HCEC 1CT (cell line): ENCODE measurements around the gene FBP2.
"Not testable (repeated sequence)": the region's sequence is repeated elsewhere in the genome, so short reads cannot be mapped to it uniquely, and the experiment has no call there.

Experiments
- DNase-seq: peaks from one replicate; pipeline ENCODE4 v3.0.0-alpha.2; 2017

The FBP2 gene

DNA sequence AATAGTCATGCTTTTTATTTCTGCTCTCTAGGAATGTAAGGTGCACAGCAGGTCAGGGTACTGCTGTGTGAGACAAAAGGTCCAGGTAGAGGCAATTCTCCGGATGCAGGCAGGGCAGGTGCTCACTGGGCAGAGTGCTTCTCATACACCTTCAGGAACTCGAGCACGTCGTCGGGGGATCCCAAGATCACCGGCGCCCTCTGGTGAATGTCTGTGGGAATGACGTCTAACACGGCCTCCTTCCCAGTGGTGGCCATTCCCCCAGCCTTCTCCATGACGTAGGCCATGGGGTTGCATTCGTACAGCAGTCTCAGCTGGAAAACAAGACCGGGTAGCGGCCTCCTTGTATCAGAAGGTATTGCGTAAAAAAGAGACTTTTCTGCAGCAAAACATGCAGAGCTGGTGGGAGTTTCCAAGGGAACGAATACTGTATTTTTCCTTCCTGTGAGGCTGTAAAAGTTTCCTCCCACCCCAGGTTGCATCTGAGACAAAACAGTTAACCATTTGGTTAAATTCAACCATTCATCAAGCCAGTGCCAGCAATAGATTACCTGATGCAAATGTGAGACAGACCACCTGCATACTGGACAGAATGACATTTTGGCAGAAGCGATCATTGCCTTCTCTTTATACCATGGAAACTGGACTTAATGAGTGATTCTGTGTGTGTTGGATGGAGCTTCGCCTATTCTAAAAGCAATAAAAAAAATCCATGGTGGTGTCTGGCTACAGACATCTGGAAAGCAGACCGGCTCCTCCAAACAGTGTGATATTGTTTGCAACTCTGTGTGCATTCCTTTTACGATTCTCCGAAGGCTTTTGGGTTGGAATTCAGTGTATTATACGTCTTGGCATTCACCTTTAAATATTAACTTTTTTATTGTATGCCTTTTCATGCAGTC, 9.9 kb upstream of the FBP2 start:
- peak; percentile 52 for DNase-seq

DNA sequence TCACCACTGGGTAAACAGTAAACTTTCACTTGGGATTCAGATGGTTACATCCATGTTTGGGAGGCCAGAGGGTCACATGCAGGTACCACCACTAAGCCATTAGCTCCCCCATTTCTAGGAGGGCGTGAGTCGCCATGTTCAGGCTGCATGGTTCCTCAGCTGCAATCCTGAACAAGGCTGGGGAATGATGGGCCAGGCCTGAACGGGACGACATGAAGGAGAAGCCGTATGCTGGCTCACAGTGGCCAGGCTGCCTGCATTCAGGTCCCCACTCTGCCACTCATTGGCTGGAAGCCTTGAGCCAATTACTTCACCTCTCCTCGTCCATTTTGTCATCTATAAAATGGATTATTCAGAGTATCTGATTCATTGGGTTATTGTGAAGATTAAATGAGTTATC, 9.0 kb upstream of the FBP2 start:
- DNase-seq, result no peak

DNA sequence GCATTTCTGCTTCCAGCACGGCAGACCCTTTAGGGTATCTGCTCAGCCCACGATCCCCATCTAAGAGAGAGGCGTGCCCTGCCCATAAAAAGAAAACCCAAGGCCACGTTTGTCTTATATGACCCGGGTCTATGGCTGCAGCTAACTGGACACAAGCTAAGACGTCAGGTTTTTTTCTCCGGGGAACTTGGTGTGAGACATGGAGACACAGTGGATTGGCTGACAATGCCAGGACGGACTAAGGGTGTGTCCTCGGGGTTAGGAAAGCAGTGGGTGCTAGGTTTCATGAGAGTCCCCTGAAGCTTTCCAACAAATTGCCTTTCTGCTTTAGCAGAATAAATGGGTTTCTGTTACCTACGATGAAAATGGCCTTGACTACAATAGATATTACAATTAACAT, 7.1 kb upstream of the FBP2 start:
- DNase-seq, result no peak

DNA sequence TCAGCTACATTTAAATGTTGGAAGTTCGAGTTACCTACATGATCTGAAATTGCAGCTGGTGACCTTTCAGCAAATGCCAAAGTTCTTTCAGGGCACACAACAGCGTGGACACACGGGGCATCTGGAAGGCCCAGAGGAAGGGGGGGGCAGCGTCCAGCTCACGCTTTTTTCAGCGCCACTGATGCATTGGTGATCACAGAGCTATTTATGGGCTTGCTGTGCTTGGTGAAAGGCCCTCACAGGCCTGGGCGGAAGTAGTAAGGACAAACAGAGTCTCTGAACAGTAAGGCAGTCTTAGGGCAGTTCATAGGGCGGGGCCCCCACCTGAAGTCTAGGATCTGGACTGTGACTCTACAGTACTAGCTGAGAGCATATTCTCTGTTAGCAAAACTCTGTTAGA, 6.6 kb upstream of the FBP2 start:
- DNase-seq, result no peak

DNA sequence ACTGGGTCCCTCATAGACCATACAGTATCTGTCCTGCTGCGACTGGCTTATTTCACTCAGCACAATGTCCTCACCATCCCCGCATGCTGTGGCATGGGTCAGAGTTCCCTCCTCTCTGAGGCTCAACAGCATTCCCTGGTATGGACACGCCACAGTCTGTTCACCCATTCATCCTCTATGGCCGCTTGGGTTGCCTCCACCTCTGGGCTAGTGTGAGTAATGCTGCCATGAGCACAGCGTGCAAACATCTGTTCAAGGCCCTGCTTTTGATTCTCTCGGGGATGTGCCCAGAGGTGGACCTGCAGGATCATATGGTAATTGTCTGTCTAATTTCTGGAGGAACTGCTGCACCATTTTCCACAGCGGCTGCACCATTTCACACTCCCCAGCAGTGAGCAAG, 5.5 kb upstream of the FBP2 start:
- no peak for DNase-seq

DNA sequence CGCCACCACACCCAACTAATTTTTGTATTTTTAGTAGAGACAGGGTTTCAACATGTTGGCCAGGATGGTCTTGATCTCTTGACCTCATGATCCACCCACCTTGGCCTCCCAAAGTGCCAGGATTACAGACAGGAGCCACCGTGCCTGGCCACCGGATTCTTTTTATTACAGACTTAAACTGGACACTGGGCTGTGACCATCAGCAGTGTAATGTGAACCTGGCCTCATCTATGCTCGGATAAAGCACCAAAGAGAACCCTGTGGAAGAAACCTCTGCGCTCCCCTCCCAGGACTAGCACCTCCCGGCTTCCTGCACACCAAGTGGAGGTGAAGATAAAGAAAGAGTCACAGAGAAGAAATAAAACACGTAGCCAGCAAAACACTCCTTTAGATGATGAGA, 941 bp downstream of the FBP2 start:
- DNase-seq, result not testable (repeated sequence)

DNA sequence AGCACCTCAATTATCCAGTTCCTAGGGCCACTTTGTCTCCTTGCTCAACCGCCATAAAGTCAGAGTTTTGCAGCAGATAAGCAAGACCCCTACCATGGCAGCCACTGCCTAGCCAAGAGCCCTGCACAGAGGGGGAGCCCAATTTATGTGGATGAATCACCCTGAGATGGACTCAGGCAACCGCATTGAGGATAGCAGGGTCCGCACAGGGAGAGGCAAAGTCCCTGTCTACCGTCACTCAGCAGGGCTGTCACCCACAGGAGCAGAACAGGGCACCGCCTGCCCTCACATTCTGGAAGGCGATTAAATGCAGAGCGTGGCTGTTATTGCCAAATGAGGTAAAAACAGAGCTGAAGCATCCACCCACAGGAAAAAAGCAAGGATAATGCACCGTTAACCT, 1.7 kb downstream of the FBP2 start:
- DNase-seq, result no peak

DNA sequence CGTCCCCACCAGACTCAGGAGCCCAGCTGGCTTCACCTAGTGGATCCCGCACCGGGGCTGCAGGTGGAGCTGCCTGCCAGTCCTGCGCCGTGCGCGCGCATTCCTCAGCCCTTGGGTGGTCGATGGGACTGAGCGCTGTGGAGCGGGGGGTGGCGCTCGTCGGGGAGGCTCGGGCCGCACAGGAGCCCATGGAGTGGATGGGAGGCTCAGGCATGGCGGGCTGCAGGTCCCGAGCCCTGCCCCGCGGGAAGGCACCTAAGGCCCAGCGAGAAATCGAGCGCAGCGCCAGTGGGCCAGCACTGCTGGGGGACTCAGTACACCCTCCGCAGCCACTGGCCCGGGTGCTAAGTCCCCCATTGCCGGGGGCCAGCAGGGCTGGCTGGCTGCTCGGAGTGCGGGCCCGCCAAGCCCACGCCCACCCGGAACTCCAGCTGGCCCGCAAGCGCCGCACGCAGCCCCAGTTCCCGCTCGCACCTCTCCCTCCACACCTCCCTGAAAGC, 2.5 kb downstream of the FBP2 start:
- DNase-seq, result not testable (repeated sequence)

DNA sequence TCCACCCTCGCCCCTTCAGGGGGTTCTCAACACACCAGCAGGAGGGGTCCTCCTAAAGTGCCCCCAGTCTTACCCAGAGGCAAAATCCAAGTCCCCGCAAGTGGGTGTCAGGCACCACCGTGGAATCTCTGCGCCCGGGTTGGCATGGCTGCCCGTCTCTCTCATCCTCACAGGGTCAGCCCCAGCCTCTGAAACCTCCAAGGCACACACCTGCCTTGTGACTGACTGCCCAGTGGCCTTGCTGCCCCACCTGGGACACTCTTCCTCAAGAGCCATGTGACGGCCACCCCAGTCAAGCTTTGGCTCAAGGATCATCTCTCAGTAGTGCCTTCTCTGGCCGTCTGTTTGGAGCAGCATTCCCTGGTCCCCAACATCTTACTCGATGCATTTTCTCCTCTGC, 4.9 kb downstream of the FBP2 start:
- no peak for DNase-seq

DNA sequence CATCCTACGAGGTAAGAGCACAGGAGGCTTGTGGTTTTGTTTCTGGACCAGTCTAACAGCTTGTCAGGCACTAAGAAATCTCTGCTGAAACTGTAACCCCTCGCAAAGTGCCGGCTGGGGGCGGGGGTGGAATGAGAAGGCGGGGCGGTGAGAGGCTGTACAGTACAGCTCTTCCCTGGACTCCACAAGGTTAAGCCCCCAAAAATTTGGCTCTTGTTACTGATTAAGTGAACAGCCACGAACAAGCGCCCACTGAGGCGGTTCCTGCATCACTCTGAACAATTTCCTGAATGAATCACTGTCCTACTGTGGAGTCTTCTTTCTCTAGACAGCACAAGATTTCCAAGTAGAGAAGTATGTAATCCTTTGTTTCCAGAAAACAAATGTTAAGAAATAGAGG, 6.8 kb downstream of the FBP2 start:
- peak; percentile 21 for DNase-seq

DNA sequence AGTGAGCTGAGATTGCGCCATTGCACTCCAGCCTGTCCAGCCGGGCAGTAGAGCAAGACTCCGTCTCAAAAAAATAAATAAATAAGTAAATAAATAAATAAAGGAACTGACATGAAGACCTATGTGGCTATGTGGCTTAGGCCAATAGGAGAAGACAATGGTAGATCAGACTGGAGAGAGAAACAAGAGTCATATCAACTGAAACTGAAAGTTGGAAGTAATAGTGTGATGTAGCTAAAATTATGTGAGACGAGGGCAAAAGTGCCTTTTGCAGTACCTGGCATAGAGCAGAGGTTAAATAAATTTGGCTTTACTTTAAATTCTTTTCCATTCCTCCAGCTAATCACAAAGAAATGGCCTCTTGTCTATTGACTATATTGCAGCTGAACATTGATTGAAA, 7.3 kb downstream of the FBP2 start:
- DNase-seq, result no peak

DNA sequence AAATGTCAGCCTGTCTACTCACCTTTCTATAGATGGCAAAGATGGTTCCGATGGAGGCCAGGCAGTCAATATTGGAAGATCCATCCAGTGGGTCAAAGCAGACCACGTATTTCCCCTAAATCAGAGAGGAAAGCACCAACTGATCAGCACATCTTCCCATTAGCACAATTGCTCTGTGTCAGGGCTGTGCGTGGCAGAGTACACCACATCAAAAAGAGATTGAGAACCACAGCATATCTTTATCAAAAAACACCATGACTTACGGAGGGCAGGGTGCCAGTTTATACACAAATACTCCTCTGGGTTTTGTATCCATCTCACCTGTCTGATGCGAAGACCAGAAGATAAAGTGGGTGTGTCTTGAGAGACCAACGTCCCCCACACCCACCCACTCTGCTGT, 9.1 kb downstream of the FBP2 start:
- no peak for DNase-seq

DNA sequence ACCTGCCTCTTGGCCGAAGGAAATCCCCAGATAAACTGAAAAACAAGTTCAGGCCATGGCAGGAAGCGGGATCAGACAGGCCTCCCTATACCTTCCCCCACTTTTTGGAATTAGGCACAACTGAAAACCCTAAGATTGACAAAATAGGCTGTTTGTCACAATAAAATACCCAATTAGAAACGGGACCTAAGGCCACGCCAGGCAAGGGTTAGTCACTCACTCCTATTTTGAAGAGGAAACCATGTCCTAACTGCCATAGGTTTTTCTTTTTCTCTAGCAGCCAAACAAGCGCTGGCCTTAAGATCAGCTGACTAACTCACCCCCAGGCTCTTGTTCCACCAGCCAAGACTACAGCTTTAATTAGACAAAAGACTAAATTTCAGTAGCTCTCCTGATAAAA, 11.9 kb downstream of the FBP2 start:
- DNase-seq, result no peak

DNA sequence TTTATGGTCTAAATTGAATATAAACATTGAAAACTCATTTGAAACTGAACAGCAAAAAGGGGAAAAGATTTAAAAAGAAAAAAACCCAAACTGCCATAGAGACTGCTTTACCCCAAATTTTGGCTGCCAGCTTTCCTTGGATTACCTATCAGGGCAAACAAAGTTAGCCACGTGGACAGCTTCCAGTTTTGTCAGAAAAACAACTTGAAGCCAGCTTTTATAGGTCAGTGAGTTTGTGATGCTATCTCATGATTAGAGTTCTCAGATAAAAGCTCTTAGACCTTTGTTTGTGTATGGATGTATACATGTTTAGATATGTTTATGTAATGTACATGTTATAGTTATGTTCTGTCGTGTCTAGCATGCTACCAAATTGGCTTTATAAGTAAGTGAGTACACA, 16.1 kb downstream of the FBP2 start:
- DNase-seq, result no peak

DNA sequence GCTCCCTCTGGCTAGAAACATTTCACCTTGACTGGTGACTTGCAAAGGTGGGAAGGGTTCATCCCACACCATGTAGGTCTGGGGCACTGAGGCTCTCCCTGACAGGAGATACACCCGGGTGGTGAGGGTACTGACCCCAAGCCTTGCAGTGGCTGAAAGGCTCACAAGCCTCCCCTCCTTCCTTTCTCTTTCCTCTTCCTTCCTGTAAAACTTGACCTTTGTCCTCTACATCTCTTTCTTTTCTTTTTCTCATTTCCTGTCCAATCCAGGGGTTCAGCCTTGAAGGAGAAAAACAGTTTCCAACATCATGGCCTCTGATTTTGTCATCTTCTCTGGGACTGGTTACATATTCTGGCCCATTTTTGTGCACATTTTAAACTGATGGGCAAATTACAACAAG, 16.6 kb downstream of the FBP2 start:
- DNase-seq, result no peak

DNA sequence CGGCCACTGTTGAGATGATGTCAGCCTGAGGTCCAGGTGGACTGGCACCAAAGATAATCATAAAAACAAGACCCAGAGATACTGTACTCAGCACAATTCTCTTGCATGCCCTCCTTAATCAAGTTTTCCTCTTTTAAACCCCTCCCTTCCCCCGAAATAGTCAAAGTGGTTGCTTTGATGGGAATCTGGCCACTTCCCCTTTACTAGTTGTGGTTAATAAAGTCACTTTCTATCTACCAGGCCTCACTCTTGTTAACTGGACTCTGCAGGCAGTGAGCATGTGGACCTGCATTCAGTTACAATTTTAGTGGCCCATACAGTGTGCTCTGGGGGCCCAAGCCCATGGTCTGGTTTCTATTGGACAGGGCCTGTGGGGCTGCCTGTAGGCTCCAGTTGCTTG, 17.5 kb downstream of the FBP2 start:
- DNase-seq, result no peak

DNA sequence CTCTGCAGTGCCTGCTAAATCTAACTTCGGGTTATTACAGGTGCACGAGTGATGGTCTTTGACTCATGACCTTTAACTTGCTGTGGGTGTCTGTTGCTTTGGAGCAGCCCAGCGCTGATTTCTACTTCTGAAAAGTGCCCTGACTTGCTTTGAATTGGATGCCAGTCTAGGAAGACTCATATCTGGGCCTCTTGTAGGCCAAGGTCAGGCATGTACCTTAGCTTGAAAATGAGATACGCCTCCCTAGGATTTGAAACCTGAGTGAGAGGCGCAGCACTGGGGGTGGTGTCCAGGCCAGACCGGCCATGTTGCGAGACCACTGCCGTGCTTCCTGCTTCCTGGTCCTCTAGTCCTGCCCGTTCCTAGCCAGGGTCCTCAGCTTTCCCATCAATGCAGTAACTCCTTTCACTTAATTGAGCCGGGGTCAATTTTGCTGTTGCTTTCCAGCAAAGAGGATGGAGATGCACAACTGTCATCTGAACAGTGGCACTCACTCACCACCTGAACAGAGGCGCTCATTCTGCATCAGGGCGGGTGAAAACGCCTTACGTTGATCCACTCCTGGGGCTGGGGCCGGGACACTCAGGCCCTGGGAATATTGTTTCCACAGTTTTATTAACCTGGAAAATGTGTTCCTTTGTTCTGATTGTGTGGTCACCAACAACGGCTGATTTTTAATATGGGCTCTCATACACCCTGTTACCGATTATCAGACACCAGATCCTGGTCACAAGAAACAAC, 24.5 kb downstream of the FBP2 start:
- no peak for DNase-seq

DNA sequence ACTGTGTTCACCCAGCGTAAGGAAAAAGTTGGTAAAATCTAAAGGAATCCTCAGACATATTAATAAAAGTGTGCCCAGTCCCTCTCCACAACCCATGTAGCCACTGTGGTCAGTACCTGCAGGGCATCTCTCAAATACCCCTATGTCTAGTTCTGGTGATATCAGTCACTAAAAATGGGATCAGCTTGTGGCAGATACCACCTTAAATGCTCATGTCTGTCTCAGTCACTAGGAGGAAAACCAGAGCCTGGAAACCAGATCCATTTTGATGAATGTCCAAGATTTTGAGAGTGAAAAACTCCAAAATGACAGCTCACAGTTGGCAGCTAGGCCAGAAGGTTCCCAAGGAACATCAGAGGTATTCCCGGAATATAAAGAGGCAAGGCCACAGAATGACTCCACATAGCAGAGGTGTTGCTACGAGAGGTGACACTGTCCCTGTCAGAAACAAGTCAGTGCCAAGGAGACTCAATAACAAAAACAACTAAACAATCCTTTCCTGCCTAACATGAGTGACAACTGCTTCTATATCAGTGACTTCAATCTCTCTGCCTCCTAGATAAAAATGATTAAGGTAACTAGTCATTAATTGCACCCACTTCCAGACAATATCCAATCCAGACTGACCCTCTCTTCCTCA, 25.3 kb downstream of the FBP2 start:
- DNase-seq, result no peak

DNA sequence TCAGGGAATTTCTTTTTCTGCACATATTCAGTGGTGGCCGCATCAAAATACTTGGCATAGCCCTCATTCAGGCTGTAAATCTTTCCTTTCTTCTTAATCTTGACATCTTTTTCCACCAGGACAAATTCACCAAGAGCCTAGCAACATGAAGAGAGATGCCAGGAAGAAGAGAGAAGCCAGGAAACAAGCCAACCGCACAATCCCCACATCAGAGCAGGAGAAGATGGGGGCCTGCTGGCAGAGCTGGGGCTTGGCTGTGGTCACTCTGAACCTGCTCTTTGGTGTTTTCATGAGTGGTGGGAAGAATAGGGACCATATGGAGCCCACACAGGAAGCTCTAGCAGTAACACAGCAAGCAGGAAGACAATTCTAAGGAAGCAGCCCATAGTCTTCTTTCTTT, 26.4 kb downstream of the FBP2 start:
- no peak for DNase-seq

DNA sequence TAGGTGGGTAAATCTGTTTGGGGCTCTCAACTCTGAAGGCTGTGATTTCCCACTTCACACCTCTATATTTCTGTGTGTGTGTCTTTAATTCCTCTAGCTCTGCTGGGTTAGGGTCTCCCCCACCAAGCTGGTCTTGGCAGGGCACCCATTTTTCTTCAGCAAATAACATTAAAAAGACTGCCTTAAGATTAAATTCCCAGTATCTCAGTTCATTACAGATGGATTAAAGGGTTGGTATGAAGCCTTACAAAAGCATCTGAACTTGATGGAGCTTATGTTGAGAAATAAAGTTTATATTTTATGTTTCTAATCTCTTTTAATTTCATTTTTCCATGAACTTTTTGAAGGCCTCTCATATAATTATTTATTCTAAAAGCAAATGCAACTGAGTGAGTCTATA, 27.1 kb downstream of the FBP2 start:
- DNase-seq, result no peak

DNA sequence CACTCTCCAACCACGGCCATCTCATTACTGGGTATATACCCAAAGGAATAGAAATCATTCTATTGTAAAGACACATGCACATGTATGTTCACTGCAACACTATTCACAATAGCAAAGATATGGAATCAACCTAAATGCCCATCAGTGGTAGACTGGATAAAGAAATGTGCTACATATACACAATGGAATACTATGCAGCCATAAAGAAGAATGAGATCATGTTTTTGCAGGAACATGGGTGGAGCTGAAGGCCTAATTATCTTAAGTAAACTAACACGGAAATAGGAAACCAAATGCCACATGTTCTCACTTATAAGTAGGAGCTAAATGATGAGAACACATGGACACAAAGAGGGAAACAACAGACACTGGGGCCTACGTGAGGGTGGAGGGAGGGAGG, 29.3 kb downstream of the FBP2 start:
- DNase-seq, result not testable (repeated sequence)

DNA sequence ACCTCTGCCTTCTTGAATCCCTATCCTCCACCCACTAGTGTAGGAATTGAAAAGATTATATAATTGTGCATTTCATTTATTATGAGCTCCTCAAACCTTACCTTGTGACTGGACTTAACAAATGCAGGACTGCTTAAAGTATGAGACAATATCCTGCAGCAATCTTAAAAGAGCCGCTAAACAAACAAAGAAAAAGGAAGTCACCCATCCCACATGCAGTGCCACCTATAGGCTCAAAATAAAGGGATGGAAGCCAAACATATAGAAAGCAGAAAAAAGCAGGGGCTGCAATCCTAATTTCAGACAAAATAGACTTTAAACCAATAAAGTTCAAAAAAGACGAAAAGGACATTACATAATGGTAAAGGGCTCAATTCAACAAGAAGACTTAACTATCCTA, 30.1 kb downstream of the FBP2 start:
- DNase-seq, result no peak

DNA sequence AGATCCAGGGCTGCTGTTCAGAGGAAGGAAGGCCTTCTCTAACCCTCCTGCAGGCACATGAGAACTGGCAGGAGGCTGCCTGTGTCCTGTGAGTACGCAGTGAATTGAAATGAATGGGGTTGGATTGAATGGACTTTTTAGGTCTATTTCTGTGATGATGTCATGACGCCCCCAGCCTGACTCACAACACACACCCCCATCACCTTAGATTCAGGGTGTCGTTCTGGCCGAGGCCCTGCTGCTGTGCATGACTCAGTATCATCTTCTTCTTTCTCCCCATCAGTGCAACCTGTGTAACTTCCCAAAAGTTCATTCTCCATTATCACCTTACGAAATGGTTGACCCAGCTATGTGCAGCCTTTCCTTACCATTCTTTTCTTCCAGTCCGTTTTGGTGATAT, 33.4 kb downstream of the FBP2 start:
- DNase-seq, result no peak

DNA sequence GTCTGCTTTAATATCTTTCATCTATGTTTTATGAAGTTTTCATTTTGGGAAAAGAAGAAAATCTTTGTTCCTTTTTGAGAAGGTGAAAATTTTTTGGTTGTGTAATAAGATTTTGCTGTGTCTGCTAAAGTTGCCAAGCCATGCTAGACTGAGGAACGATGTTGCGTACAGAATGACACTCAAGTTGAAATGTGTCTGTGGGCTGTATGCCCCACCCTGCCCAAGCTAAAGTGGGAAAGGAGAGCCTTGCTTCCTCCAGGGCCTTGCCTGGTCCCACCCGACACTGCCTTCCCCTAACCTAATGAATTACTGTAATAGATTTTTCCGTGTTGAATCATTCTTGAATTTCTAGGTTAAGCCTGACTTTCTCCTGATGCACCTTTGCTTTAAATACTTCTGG, 36.2 kb downstream of the FBP2 start:
- DNase-seq, result no peak
